PC-3 (cell line): ENCODE measurements around the gene HIVEP3.

Source experiments
- EZH2 ChIP-seq: fragments of 300-600 bp; sonication (generic); IDR thresholded peaks from one replicate; pipeline ENCODE4 v1.6.1; 2017; ENCODE audit warnings: antibody characterized with exemption, mild to moderate bottlenecking, low read length; ENCODE audit not compliant: unreplicated experiment
- EZH2phosphoT487 ChIP-seq: fragments of 300-600 bp; sonication (generic); IDR thresholded peaks from 2 replicates; pipeline ENCODE4 v1.6.1; 2018; ENCODE audit warnings: mild to moderate bottlenecking, antibody characterized with exemption, low read length, borderline replicate concordance
- TF ChIP-seq, protein P1 (sequence below): fragments of 300-600 bp; sonication (generic); conservative IDR thresholded peaks from 2 replicates; pipeline ENCODE4 v1.5.1; 2017; ENCODE audit warnings: antibody characterized with exemption, low read depth, mild to moderate bottlenecking, low read length

DNA sequence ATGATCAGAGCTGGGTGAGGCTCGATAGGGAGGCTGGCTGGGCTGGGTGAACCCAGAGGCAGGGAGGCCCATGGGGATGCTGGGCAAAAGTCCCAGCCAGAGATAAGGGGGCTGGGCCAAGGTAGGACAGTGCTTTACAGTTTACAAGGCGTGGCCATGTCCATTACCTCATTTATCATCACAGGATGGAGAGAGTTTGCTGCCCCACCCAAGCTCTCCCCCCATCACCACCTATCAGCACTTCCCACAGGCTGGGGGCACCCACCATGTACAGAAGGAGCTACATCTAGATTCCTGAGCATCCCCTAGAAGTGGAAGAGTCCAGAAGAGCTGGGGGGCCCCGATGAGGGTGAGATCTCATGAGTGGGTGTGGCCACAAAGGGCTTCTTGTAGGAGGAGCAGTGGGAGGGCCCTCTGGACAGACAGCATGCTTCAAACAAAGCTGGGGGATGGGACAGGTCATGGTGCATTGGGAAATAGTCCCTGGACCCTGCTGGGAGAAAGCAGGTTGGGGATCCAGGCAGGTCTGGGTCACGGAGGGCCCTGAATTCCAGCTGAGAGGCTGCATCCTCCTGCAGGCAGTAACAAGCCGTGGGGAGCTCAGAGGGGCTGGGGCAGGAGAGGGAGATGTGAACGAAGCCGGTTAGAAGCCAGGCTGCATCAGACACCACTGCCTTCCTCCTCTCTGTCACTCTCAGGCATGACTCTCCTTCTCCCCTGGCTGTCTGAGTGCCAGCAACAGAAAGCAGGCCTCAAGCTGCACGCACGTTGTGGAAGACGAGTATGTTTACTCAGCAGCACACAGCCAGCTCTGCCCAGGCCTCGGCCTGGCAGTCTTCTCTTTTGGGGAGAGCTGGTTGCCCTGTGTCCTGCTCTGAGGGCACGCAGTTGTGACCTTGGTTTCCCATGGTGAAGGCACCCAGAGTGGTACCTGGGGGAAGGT is 202.3 kb downstream of the HIVEP3 start:
- TF ChIP-seq EZH2 (no peak), EZH2phosphoT487 (no peak)
- TF ChIP-seq, protein P1, sequence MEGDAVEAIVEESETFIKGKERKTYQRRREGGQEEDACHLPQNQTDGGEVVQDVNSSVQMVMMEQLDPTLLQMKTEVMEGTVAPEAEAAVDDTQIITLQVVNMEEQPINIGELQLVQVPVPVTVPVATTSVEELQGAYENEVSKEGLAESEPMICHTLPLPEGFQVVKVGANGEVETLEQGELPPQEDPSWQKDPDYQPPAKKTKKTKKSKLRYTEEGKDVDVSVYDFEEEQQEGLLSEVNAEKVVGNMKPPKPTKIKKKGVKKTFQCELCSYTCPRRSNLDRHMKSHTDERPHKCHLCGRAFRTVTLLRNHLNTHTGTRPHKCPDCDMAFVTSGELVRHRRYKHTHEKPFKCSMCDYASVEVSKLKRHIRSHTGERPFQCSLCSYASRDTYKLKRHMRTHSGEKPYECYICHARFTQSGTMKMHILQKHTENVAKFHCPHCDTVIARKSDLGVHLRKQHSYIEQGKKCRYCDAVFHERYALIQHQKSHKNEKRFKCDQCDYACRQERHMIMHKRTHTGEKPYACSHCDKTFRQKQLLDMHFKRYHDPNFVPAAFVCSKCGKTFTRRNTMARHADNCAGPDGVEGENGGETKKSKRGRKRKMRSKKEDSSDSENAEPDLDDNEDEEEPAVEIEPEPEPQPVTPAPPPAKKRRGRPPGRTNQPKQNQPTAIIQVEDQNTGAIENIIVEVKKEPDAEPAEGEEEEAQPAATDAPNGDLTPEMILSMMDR = no peak
